ENCODE data around the gene MLANA.

MLANA gene

GRCh38 chr9:5866685-5867084 is 24.0 kb upstream of the MLANA start:
- ChIA-PET POLR2A (ENCODE audit: low non-redundant PET) (no interaction called here), CTCF (no interaction called here)
- no peak overlapping the region for H3K27ac ChIP-seq
- DNase-seq (ENCODE audit: low spot score) = no peak
- no peak for TF ChIP-seq CTCF (conservative IDR thresholded peaks at IDR 0.05; ENCODE audit: low read depth)

- no peak for DNase-seq (ENCODE audit: low spot score)
- no peak overlapping the region for H3K27ac ChIP-seq
- ChIA-PET CTCF (no interaction called here), POLR2A (ENCODE audit: low non-redundant PET) (no interaction called here)
- no peak for TF ChIP-seq CTCF (conservative IDR thresholded peaks at IDR 0.05; ENCODE audit: low read depth)
Observed at GRCh38 chr9:5868235-5868634, 22.5 kb upstream of the MLANA start.

GRCh38 chr9:5869315-5870019 is 21.2 kb upstream of the MLANA start:
- H3K27ac ChIP-seq = no peak overlapping the region
- TF ChIP-seq CTCF (conservative IDR thresholded peaks at IDR 0.05; ENCODE audit: low read depth) = no peak
- CTCF ChIA-PET = interaction anchor here (0.7 to 1.5 kb wide), 3 partner anchors 10 to 757 kb away, joined by 3 read pairs; no protein-coding TSS in a partner anchor
- POLR2A ChIA-PET (ENCODE audit: low non-redundant PET) = no interaction called here
- peak; percentile 8 for DNase-seq (ENCODE audit: low spot score)

GRCh38 chr9:5870020-5870339 is 20.7 kb upstream of the MLANA start:
- ChIA-PET POLR2A (ENCODE audit: low non-redundant PET) (no interaction called here), CTCF (interaction anchor here (1.1 to 1.5 kb wide), 2 partner anchors 11 to 16 kb away, joined by 3 read pairs; no protein-coding TSS in a partner anchor)
- no peak for DNase-seq (ENCODE audit: low spot score)
- H3K27ac ChIP-seq = no peak overlapping the region
- no peak for TF ChIP-seq CTCF (conservative IDR thresholded peaks at IDR 0.05; ENCODE audit: low read depth)

GRCh38 chr9:5870691-5871090 is 20.0 kb upstream of the MLANA start:
- no peak overlapping the region for H3K27ac ChIP-seq
- TF ChIP-seq CTCF (conservative IDR thresholded peaks at IDR 0.05; ENCODE audit: low read depth) = no peak
- ChIA-PET POLR2A (ENCODE audit: low non-redundant PET) (no interaction called here), CTCF (interaction anchor here (1.5 kb wide), 1 partner anchor 16 kb away, joined by 3 read pairs; no protein-coding TSS in a partner anchor)
- DNase-seq (ENCODE audit: low spot score) = no peak

- ChIA-PET CTCF (no interaction called here), POLR2A (ENCODE audit: low non-redundant PET) (no interaction called here)
- H3K27ac ChIP-seq = no peak overlapping the region
- TF ChIP-seq CTCF (conservative IDR thresholded peaks at IDR 0.05; ENCODE audit: low read depth) = no peak
- no peak for DNase-seq (ENCODE audit: low spot score)
Observed at GRCh38 chr9:5871785-5872184, 18.9 kb upstream of the MLANA start.
